HG03175 (cell line): ENCODE data around the gene KDR.

Source experiments
- ATAC-seq: cut with Tn5 transposase; IDR thresholded peaks from one replicate; pipeline ENCODE4 v1.9.1; 2021; ENCODE audit warnings: mild to moderate bottlenecking, moderate library complexity; ENCODE audit not compliant: unreplicated experiment

The KDR gene

GRCh38 chr4:55124322-55125076 is 896 bp downstream of the KDR start:
- no peak for ATAC-seq

DNA sequence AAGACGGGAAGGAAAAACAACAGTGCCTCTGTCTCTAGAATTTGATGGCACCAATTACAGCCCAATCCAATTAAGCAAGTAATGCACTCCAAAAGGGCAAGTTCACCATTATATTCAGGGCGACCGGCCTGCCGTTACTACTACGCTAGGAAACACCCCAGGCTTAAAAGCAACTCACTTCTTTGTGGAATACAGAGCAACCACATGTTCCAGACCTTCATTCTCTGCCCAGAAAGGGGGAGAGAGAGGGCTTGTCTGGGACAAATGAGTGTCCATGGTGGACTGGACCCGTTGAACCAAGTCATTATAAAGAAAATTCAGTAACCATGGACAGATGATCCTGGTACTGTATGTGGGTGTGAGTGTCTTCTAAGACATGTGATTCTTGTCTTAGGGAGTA is 1.6 kb downstream of the KDR start:
- ATAC-seq = no peak

GRCh38 chr4:55122235-55122634 is 3.2 kb downstream of the KDR start:
- no peak for ATAC-seq

GRCh38 chr4:55121246-55121645 is 4.1 kb downstream of the KDR start:
- no peak for ATAC-seq

GRCh38 chr4:55118397-55118796 is 7.0 kb downstream of the KDR start:
- no peak for ATAC-seq

DNA sequence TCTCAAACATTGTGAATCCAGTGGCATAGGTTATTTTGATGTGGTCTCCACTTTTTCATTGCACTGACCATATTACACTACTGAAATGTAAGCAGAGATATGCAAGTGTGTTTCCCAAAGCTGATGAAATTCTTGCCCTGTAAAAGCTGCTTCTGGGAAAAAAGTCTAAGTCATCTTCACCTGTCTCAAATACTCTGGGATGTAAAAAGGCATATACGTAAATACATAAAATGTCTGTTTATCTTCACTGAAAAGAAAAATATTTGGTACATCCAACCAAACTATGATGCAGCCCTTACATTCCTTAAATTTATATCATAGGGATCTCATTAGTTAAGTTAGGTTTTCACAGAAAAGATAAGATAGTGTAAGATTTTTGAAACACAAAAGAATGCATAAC is 7.9 kb downstream of the KDR start:
- ATAC-seq = no peak

DNA sequence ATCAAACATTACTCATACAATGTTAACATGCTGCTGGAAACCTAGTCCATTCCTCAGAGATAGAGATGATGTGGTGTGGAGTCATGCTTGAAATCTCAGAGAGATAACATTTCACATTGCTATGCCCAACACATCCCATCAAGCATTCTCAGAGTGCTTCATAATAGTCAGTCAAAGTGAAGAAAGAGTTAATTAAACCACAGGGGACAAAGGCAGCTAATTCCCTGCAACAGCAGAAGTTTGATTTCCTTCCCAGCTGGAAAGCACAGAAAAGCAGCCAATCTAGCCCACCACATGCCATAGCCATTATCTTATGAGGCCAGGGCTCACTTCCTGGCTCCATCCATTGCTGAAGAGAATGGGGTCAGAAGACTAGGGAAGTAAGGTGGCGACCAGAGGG is 8.9 kb downstream of the KDR start:
- no peak for ATAC-seq

DNA sequence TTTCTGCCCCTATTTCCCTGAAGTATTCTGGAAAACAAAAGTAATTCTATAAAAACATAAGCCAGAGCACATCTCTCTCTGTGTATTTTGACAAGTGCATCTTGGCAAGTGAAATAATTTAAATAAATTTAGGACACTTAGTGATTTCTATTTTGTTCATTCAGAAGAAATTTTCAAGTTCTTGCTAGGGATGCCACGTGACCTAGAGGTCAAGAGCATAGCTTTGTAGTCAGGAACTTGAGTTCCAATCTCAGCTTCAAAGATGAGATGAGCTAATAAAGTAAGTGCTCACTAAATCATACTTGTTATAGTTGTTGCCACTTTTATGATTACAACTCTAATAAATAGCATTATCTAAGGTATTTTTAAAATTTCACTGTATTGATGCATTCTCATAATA is 13.8 kb downstream of the KDR start:
- no peak for ATAC-seq

DNA sequence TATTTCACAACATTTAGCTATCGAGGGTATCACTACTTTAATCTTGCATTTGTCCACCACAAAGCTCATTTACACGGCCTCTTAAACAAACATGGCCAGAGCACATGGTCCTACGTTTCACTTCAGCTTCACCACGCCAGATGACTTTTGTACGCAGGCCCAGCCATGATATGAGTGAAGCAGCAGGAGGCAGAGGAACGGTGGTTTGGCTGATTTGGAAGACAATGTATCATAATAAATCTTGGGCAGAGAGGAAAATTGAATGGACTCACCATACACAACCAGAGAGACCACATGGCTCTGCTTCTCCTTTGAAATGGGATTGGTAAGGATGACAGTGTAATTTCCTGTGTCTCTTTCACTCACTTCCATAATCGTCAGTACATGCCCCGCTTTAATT is 15.3 kb downstream of the KDR start:
- ATAC-seq = no peak

GRCh38 chr4:55107054-55107453 is 18.3 kb downstream of the KDR start:
- ATAC-seq = no peak

DNA sequence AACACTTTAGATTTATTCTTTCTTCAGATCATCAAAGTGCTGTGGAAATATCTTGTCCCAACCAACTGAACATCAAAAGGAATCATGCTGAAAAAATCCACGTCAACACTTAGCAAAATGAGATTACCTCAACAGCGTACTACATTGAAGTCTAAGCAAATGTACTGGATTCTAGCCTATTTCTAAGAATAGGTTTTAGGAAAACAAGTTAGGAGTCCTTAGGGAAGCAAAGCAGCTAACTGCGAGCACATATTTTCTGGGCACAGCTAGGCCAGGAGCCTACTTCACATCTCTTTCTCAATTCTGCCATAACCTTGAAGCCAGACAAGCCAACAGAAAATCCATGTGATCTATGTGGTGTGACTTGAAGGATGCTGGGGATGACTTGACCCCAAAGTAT is 22.2 kb downstream of the KDR start:
- no peak for ATAC-seq

GRCh38 chr4:55099816-55100215 is 25.6 kb downstream of the KDR start:
- no peak for ATAC-seq

DNA sequence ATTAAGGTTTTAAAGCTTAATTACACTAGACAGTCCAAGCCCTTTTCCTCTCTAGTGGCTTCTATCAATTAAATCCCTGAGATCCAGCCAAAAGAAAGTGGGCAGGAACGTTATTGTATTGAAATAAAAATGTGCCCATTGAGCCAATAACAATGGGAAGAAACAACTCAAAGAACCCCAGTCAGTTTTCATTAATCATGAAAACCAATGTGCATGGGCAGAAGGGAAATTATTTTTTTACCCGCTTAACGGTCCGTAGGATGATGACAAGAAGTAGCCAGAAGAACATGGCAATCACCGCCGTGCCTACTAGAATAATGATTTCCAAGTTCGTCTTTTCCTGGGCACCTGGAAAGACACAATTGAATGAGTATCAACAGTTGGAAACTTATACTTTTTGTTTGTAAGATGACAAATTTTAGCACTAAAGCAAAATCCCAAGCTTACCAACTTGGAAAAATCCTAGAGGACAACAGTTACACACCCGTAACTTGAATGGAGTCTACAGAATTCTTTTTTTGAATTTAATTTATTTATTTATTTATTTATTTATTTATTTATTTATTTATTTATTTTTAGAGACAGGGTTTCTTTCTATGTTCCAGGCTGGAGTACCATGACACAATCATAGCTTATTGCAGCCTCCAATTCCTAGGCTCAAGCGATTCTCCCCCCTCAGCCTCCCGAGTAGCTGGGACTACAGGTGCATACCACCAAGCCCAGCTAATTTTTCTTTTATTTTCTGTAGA is 26.8 kb downstream of the KDR start:
- no peak for ATAC-seq

DNA sequence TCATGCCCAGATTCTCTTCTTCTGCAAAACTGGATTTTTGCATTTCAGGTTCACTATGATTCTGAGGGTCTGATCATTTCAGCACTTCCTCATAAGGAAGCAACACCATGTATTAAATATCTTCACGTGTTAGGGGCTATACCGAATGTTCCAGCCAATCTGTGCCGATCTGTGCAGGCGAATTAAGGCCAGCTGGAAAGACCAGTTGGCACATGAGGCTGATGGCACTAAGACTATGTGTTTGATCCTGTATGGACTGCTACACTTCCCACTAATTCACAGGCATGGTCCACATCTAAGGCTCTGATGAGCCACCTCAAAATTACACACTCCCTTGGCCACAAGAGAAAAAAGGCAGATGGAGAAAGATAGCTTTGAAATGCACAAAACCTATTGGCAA is 28.8 kb downstream of the KDR start:
- no peak for ATAC-seq

- no peak for ATAC-seq
These were observed 29.4 kb downstream of the KDR start for GRCh38 chr4:55096045-55096444.

DNA sequence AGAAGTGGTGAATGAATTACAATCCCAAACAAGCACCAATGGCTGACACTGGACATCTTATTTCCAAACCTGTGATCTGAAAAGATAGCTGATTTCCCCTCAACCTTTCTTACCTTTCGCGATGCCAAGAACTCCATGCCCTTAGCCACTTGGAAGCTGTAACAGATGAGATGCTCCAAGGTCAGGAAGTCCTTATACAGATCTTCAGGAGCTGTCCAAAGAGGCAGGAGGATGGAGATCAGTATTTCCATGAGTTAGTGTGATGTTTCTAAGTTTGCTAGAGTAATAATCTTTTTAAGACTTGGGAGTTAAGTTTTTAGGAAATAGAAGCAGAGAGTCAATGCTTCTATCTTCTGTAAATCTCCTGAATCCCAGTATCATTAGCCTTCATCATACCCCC is 32.9 kb downstream of the KDR start:
- ATAC-seq = no peak

DNA sequence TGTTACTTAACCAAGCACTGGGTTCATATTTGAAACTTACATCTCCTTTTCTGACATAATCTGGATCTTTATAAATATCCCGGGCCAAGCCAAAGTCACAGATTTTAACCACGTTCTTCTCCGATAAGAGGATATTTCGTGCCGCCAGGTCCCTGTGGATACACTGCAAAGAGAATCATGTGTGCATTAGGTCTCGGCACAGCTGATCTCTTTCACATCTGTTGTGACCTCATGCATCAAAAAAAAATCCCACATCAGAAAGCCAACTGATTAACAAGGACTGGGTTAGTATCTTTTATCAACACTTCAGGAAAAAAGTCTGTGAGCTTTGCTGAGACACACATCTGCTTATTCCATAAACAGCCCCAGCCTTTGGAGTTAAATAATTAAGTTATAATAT is 35.5 kb downstream of the KDR start:
- ATAC-seq = no peak

GRCh38 chr4:55087913-55088260 is 37.5 kb downstream of the KDR start:
- no peak for ATAC-seq

DNA sequence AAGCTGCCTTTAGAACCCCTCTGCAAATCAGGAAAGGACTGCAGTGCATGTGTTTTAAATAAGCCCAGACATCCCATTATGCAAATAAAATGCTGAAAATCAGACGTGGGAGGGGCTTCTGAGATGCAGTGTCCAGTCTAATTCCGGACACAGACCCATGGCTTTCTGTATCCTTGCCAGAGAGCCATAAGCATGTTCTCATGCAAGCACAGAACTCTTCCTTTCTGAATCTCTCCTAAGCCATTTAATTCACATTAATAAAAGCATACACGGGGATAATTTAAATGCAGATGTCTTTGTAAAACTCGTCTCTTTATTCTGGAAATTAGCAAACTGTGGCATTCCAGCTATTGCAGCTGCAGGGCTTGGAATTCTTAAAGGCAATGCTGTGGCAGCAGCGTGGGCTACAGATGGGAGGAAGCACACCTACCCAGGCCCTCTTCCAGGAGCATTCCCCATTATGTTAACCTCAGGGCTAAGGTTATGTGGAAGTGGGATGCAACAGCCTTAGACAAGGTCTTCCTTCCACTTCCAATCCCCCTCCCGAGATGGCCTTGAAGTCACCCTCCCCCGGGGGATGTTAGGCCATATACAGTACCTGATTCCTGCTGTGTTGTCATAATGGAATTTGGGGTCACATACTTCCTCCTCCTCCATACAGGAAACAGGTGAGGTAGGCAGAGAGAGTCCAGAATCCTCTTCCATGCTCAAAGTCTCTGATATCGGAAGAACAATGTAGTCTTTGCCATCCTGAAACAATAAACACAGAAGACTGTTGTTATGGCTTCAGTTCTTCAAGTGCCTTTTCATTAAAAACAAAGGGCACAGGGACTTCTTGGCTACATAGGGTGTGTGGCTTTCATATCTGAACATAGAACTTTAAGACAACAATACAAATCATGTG is 38.1 kb downstream of the KDR start:
- no peak for ATAC-seq

DNA sequence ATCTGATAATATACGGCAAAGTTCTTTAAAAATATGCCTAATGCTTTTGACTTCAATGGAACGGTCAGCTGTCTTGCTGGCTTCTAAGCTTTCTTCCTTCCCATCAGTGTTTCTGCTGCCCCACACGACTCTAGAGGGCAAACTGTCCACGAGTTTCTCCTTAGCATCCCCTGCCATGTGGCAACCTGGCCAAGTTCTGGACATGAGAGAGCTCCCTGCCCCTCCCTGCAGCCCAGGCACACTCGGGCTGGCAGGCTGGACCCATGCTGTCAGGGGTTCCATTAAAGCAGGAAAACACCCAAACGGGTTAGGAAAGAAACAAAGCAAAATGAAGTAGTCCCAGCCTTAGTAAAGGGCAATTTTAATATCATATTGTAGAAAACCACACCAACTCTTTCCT is 38.8 kb downstream of the KDR start:
- no peak for ATAC-seq

DNA sequence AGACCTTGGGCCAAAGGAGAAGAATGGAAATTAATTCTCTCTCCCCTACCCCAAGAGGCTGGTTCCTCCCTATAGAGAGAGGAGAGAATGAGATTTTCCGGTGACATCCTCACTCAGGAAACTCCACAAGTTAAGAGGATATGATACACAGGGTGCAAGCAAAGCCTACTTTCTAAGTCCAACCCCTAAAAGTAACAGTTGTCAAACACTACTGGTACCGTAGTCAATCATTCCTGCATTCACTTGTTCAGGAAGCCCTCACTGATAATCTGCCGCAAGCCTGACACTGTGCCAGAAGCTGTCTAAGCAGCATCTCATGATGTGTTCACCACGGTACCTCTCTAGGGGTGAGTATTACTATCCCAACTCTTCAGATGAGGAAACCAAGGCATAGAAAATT is 41.7 kb downstream of the KDR start:
- ATAC-seq = no peak

- no peak for ATAC-seq
These were observed 42.6 kb downstream of the KDR start for GRCh38 chr4:55082756-55083155.
